Endothelial cell of umbilical vein (primary cell): Measurements from ENCODE around the gene AUTS2. TPM values are rescaled to one million over a fixed set of nuclear protein-coding genes. Genes with fewer than 3 reads are reported as not detected.

ENCODE experiments used
- BruUV-seq: library from RNA; stranded (reverse); fragments of 400-500 nt; replicated peaks from 2 replicates; lab custom pipeline; 2021; lab: Mats Ljungman, UMichigan
- CTCF ChIA-PET: fragments of 300-600, 350-600 bp; sonication (Branson Sonifier 250); formaldehyde crosslinking; loops from one replicate; lab custom pipeline; 2021; ENCODE audit warnings: antibody characterized with exemption, inconsistent platforms; lab: Charles Lee
- POLR2A ChIA-PET: fragments of 300-600, 350-600 bp; sonication (Branson Sonifier 250); formaldehyde crosslinking; loops from one replicate; lab custom pipeline; 2021; ENCODE audit warnings: antibody characterized with exemption, inconsistent platforms; lab: Charles Lee
- DNase-seq: peaks from one replicate; pipeline ENCODE4 v3.0.0-alpha.2; 2011; ENCODE audit warnings: low read depth, low spot score
- FAIRE-seq: peaks from 2 replicates; lab custom pipeline; 2011; peaks lifted over from hg19 to GRCh38; lab: Jason Lieb, UNC
- H2AFZ ChIP-seq: 2 replicates; pipeline ENCODE4 v1.6.0; 2012; ENCODE audit warnings: low read depth, low read length, control low read depth, inconsistent platforms
- H3K27ac ChIP-seq: 2 replicates; pipeline ENCODE4 v1.5.1; 2011; ENCODE audit warnings: low read depth, mild to moderate bottlenecking, control low read depth, low read length, moderate library complexity; ENCODE audit not compliant: insufficient read depth
- H3K27me3 ChIP-seq, 2 experiments: 2 replicates each; pipeline versions ENCODE4 v1.6.0 to v1.6.1; 2011; ENCODE audit warnings: low read length in 2 of 2, mixed read lengths in 1 of 2; ENCODE audit not compliant: control insufficient read depth in 2 of 2, insufficient read depth in 2 of 2
- H3K36me3 ChIP-seq, 2 experiments: 2 replicates in 1 of 2; 3 replicates in 1 of 2; pipeline ENCODE4 v1.5.1; 2011; ENCODE audit warnings: low read length in 2 of 2, mild to moderate bottlenecking in 1 of 2, moderate library complexity in 1 of 2; ENCODE audit not compliant: control insufficient read depth in 2 of 2, insufficient read depth in 2 of 2; ENCODE audit errors: extremely low read depth in 1 of 2
- H3K4me1 ChIP-seq: 3 replicates; pipeline ENCODE4 v1.5.1; 2011; ENCODE audit warnings: mild to moderate bottlenecking, low read length; ENCODE audit not compliant: control insufficient read depth, insufficient read depth; ENCODE audit errors: extremely low read depth
- H3K4me2 ChIP-seq: 2 replicates; pipeline ENCODE4 v1.6.1; 2011; ENCODE audit warnings: low read length, control low read depth, mixed read lengths; ENCODE audit not compliant: insufficient read depth
- H3K4me3 ChIP-seq, 3 experiments: fragments of 200-600 bp in 1 of 3; sonication (generic), shearing (Covaris generic) in 1 of 3; replicated peaks in 1 of 3; 2 replicates each; pipeline ENCODE4 v1.5.1; 2011 to 2016; ENCODE audit warnings: control low read depth in 3 of 3, low read length in 3 of 3, mild to moderate bottlenecking in 2 of 3, inconsistent platforms in 1 of 3, low read depth in 1 of 3, moderate library complexity in 1 of 3; ENCODE audit not compliant: insufficient read depth in 1 of 3
- H3K79me2 ChIP-seq: 2 replicates; pipeline ENCODE4 v1.6.0; 2012; ENCODE audit warnings: low read length, inconsistent platforms; ENCODE audit not compliant: control insufficient read depth, insufficient read depth
- H3K9ac ChIP-seq: replicated peaks from 2 replicates; pipeline ENCODE3; 2011; ENCODE audit warnings: low read length, control low read depth; ENCODE audit not compliant: insufficient read depth; ENCODE audit errors: extremely low read depth
- H3K9me1 ChIP-seq: replicated peaks from 3 replicates; pipeline ENCODE4 v1.6.0; 2011; ENCODE audit warnings: mild to moderate bottlenecking, low read length; ENCODE audit not compliant: control insufficient read depth, insufficient read depth; ENCODE audit errors: extremely low read depth
- H3K9me3 ChIP-seq: replicated peaks from 2 replicates; pipeline ENCODE4 v1.5.1; 2012; ENCODE audit warnings: low read length, inconsistent platforms; ENCODE audit not compliant: control insufficient read depth, insufficient read depth
- H4K20me1 ChIP-seq: replicated peaks from 2 replicates; pipeline ENCODE3; 2011; ENCODE audit warnings: mild to moderate bottlenecking, low read length; ENCODE audit not compliant: control insufficient read depth, insufficient read depth; ENCODE audit errors: extremely low read depth
- CTCF ChIP-seq, 2 donors: IDR thresholded peaks; 1 replicate in 1 of 2; 2 replicates in 1 of 2; pipeline ENCODE4 v1.5.1; 2011; ENCODE audit warnings: low read length in 2 of 2, mild to moderate bottlenecking in 2 of 2, moderate library complexity in 2 of 2, control low read depth in 1 of 2, inconsistent platforms in 1 of 2, low read depth in 1 of 2; ENCODE audit not compliant: insufficient read depth in 1 of 2; ENCODE audit errors: extremely low read depth in 1 of 2
- EZH2 ChIP-seq: IDR thresholded peaks from 2 replicates; pipeline ENCODE4 v1.6.1; 2012; ENCODE audit warnings: borderline replicate concordance, low read depth, mild to moderate bottlenecking, moderate library complexity, low read length, inconsistent platforms; ENCODE audit not compliant: severe bottlenecking
- GATA2 ChIP-seq: IDR thresholded peaks from 2 replicates; pipeline ENCODE4 v1.7.0; 2011; ENCODE audit warnings: low read depth, mild to moderate bottlenecking, moderate library complexity, mixed read lengths, low read length; ENCODE audit not compliant: insufficient read length, insufficient read depth
- POLR2AphosphoS5 ChIP-seq: IDR thresholded peaks from 2 replicates; pipeline ENCODE4 v1.6.1; 2012; ENCODE audit warnings: low read depth, mild to moderate bottlenecking, control low read depth, low read length, moderate library complexity; ENCODE audit not compliant: insufficient read depth
- dilution Hi-C: fragments of 300-500 bp; cut with MboI; formaldehyde crosslinking; loops from one replicate; pipeline ENCODE4 v1.15.0; 2019; ENCODE audit warnings: low sequenced_read_pairs; ENCODE audit not compliant: extremely low pct_ligation_motif_present
- intact Hi-C: fragments of 100-400 bp; cut with micrococcal nuclease; formaldehyde crosslinking; loops from one replicate; pipeline ENCODE4 v1.10.0; 2022
- polyA plus RNA-seq, 4 experiments: library from polyadenylated mRNA; depleted of rRNA in 3 of 4; stranded (reverse) in 3 of 4; unstranded in 1 of 4; fragments of >200 nt; gene quantifications; 2 replicates each; pipeline versions ENCODE4 v1.2.1 to v1.2.3, GENCODE V29; 2011 to 2012; ENCODE audit warnings: missing spikeins in 1 of 4
- total RNA-seq: library from RNA; stranded (reverse); gene quantifications from 2 replicates; pipeline ENCODE4 v1.2.3, GENCODE V29; 2021
- TF ChIP-seq, protein P1 (sequence below): IDR thresholded peaks from 2 replicates; pipeline ENCODE4 v1.6.1; 2011; ENCODE audit not compliant: insufficient read depth, insufficient read length

Gene AUTS2
- total and polyA plus RNA-seq, 2 donors (not counting 3 experiments of a cell fraction or from before 2014, with no cell fraction given): 0.59 to 8.0 TPM

DNA sequence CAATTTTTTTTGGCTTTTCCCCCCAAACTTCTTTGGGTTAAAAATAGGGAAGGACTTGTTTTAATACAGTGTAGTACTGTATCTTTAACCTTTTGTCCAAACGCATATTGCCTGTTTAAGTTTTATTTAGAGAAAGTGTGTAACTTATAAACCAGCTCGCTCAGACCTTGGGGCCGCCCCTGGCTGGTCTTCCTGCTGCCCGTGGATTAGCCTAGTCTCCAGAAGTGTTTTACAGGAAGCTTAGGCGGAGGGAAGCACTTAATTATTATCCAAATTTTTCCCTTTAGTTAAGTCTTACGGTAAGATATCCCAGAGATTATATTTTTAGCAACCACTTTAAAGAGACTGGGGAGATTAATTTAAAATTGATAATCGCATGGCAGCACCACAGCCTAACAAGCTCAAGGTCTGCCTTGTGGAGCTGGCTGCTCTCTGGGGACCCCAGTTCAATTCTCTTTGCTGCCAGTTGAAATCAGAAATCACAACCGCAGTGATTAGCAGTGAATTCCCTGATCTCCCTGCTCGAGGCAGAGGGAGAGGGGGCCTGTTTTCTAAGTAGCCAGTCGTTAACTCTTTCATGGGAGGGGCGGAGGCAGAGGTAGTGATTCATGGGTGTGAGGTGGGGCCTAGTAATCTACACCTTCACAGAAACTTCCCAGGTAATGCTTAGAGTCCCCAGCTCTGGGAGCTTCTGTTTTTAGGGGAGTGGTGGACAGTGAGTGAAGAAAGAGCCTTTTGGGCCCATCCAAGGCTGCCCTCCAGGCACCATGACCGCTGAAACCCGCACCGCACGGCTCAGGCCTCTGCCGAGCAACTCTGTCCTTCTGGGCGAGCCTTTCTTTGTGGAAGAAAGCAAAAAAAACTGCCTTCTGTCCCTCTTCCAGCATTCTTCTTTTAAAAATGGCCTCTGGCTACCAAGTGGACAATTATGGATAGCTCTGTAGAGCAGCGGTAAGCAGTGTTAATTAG, 984.9 kb downstream of the AUTS2 start:
- no TSS peak for BruUV-seq
- no peaks in the 10 kb centered on the region for H3K9me1 ChIP-seq
- H4K20me1 ChIP-seq: no peaks in the 10 kb centered on the region
- TF ChIP-seq POLR2AphosphoS5 (no peak), GATA2 (no peak), EZH2 (no peak), CTCF (IDR thresholded peaks at IDR 0.05; ENCODE audit: extremely low read depth in 1 of 2, insufficient read depth in 1 of 2, low read depth in 1 of 2, low read length in 2 of 2) (no peak)
- TF ChIP-seq, protein P1, sequence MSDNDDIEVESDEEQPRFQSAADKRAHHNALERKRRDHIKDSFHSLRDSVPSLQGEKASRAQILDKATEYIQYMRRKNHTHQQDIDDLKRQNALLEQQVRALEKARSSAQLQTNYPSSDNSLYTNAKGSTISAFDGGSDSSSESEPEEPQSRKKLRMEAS: no peak
- H3K27ac ChIP-seq: no peak overlapping the region
- FAIRE-seq (no peak), DNase-seq (no peak)
- no peak overlapping the region for H3K4me3 ChIP-seq
- peaks cover 1% of the 10 kb centered on the region for H3K9me3 ChIP-seq
- H3K4me1 ChIP-seq: no peaks in the 10 kb centered on the region
- POLR2A ChIA-PET: no interaction called here
- H3K9ac ChIP-seq: no peak overlapping the region
- dilution Hi-C loops: no loop called here
- H3K79me2 ChIP-seq: no peaks in the 10 kb centered on the region
- H3K4me2 ChIP-seq: no peak overlapping the region
- intact Hi-C loops: no loop called here
- no peak overlapping the region for H2AFZ ChIP-seq
- no peaks in the 10 kb centered on the region for H3K36me3 ChIP-seq
- CTCF ChIA-PET: no interaction called here
- no peaks in the 10 kb centered on the region for H3K27me3 ChIP-seq
